Measurements from ENCODE around the gene CREG2.

- TF ChIP-seq CTCF (conservative IDR thresholded peaks at IDR 0.05 in 1 of 2, IDR thresholded peaks at IDR 0.05 in 1 of 2; ENCODE audit: low read depth in 1 of 2, low read length in 2 of 2) = no peak
- no peak for TF ChIP-seq EZH2 (IDR thresholded peaks at IDR 0.05; ENCODE audit: low read length, missing control alignments)
These were observed 44.2 kb upstream of the CREG2 start for GRCh38 chr2:101431486-101431885.

Measured in fibroblast of lung (primary cell).